Activated CD8-positive, alpha-beta memory T cell treated with anti-CD3 and anti-CD28 coated beads for 4 hours (primary cell): Measurements from ENCODE around the gene EYA3.
"Not testable (repeated sequence)": the region's sequence is repeated elsewhere in the genome, so short reads cannot be mapped to it uniquely, and the experiment has no call there.

Experiments used
- DNase-seq, 2 donors: peaks; one replicate each; pipeline ENCODE4 v3.0.0-alpha.2; 2020; ENCODE audit warnings: low read depth in 2 of 2

Gene EYA3

DNA sequence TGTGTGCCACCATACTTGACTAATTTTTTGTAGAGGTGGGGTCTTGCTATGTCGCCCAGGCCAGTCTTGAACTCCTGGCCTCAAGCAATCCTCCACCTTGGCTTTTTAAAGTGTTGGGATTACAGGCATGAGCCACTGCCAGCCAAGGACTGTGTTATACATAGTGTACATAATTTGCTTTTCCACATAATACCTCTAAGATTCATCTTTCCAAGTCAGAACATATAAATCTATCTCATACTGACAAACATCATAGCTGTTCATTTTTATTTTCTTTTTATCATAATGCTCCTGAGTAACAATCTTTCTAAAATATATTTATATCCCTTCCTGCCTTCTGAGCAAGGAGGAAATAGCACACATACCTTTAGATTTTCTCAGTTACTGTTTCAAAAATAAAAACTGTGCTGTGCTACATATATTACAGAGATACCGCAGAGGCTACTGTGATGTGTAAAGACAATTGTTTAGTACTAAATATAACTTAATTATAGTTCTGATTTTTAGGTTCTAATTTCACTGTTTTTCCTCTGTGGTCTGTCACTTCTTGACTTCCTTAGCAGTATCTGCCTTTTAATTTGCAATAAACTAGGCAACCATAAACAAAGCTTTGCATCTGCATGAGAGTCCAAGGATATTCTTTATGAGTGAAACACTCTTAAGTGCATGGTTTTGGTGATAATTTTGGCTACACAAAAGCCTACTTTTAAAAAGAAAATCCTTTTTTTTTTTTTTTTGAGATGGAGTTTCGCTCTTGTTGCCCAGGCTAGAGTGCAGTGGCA lies 59.3 kb downstream of the EYA3 start:
- DNase-seq = no peak

DNA sequence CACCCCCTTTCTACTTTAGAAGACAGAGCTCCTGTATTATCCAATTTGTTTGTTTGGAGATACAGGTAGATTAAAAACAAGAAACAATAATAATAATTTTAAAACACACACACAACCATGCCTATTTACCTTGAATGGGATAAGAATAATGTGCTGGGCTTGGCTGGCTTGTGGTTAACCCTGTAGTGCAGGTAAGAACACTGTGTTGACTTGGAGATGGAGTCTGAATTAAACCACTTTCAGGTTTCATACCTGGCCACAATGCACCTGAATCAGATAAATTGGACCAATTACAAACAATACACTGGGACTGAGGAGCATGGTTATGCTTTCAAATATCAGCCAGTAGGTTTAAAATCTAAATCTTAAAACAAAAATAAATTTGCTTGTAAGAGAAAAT lies 60.8 kb downstream of the EYA3 start:
- DNase-seq = no peak

DNA sequence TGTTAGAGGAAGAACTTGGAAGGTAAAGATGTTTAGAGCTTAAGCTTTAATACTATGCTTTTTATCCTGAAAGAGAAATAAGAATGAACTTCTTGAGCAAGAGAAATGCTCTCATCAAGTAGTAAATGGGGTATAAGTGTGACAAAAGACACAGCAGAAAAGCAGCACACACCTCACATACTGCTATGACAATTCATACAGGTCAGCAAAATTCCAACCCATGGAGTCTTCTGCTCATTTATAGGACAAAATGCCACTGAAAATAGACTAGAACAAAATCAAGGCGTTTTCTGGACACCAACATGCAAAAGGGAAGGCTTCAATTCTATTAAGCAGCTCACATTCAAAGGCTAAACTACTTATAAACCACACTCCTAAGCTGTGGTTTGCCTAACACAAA lies 61.2 kb downstream of the EYA3 start:
- no peak for DNase-seq

DNA sequence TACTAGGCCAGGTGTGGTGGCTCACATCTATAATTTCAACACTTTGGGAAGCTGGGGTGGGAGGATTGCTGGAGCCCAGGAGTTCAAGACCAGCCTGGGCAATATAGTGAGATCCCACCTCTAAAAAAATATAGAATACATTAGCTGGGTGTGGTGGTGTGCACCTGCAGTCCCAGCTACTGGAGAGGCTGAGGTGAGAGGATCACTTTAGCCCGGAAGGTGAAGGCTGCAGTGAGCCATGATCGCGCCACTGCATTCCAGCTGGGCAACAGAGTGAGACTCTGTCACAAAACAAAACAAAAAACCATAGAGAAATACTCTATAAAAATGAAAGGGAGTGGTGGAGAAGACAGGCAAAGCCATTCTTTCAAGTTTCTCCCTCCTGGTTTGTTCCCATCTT lies 62.1 kb downstream of the EYA3 start:
- no peak for DNase-seq

DNA sequence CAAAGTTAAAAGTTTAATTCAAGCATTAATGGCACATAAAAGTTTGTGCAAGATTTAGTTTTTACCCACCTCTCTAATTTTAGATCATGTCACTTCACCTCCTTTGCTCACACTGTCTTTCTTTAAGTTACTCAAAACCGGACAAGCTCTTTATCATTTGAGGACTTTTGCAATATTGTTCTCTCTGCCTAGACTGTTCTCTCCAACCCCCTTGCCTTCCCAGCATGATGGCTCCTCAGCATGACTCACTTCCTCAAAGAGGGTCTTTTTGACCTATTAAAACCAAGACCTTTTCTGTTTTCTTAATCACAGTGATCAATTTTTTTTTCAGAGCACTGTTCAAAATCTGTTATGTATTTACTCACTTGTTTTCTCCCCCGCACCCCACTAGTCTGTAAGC lies 67.3 kb downstream of the EYA3 start:
- DNase-seq = no peak

DNA sequence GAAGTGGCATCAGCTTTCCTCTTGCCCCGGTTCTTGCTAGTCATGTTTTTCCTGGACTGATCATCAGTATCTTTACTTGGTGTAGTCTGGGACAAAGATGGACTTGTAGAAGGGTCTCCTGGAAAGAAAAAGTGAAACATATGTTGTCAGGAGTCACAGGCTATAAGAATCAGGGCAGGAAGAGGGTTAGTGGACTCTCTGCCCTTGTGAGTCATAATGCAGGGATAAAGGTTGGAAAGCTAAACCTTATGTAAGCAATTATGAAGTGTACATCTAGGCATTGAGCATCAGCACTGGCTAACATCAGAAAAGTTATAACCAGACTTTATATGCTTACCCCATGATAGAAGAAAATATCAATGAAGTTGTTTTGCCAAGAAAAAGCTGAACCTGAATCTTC lies 77.4 kb downstream of the EYA3 start:
- no peak for DNase-seq

DNA sequence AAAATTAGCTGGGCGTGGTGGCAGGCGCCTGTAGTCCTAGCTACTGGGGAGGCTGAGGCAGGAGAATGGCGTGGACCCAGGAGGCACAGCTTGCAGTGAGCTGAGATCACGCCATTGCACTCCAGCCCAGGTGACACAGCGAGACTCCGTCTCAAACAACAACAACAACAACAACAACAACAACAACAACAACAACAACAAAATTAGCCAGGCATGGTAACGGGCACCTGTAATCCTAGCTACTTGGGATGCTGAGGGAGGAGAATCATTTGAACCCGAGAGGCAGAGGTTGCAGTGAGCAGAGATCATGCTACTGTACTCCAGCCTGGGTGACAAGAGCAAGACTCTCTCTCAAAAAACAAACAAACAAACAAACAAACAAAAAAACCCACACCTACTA lies 85.3 kb downstream of the EYA3 start:
- not testable (repeated sequence) for DNase-seq

DNA sequence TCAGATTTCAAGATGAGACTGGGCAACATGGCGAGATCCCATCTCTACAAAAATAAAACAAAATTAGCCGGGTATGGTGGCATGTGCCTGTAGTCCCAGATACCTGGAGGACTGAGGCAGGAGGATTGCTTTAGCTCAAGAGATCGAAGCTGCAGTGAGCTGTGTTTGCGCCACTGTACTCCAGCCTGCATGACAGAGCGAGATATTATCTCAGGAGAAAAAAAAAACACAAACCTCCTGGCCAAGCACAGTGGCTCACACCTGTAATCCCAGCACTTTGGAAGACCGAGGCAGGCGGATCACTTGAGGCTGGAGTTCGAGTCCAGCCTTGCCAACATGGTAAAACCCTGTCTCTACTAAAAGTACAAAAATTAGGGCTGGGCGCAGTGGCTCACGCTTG lies 85.8 kb downstream of the EYA3 start:
- DNase-seq = no peak

DNA sequence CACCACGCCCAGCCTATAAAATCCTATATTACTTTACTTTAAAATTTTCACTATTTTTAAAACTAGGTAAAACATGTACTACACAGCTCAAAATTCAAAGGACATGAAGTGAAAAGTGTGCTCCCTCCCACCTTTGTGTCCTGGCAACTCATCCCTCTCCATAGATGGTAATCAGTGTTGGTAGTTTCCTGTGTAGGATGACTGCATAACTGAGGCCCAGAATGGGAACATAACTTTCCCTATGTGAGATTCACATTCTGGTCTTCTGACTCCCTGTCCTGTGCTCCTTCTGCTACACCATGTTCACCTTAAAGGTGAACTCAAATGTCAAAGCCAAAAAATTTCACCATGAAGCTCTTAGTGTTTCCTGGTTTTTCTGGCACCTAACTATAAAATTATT lies 89.4 kb downstream of the EYA3 start:
- no peak for DNase-seq

DNA sequence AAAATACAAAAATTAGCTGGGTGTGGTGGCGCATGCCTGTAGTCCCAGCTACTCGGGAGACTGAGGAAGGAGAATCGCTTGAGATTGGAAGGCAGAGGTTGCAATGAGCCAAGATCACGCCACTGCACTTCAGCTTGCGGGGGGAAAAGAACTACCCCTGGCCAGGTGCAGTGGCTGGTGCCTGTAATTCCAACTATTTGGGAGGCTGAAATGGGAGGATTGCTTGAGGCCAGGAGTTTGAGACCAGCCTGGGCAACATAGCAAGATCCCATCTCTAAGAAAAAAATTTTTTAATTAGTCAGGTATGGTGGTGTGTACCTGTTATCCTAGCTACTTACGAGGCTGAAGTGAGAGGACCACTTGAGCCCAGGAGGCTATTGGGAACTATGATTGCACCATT lies 93.9 kb downstream of the EYA3 start:
- not testable (repeated sequence) for DNase-seq

DNA sequence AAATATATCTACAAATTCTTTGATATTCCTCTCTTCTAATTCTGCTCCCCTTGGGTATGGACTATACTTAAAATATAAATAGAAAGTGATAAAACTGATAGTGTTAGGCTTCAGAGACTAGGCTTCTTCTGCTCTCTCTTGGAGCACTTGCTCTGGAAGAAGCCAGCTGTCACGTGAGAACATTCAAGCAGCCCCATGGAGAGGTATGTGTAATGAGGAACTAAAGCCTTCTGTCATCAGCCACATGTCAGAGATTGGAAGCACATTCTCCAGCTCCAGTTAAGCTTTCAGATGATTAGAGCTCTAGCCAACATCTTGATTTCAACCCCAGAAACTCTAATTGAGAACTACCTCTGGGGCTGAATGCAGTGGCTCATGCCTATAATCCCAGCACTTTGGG lies 94.3 kb downstream of the EYA3 start:
- DNase-seq = no peak

DNA sequence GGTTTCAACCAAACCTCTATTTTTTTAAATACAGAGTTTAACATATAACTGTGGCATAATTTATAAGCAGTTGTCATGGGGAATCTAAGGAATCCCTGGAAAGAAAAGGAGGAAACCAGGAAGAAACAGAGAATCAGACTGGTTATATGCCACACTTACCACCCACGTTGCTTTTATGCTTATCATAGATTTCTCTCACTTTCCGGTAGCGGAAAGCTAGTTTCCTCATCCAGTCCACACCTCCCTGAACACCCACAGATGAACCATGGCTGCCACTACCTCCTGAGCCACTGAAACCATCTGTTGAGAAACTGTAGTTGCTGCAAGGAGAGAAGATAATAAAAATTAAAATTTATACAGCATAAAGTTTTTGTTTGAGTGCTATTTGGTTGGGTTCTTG lies 95.2 kb downstream of the EYA3 start:
- DNase-seq = peak in 1 of 2 donors; percentile 4

DNA sequence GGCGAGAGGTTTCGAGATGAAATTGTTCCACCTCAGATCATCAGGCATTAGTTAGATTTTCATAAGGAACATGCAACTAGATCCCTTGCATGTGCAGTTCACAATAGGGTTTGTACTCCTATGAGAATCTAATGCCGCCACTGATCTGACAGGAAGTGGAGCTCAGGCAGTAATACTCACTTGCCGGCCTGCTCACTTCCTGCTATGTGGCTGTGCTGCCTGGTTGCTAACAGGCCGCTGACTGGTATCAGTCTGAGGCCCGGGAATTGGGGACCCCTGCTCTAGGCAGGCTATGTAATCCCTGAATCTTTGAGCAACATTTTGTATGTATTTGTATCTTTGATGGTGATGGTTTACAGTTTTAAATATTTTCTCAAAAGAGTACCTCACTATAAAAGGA lies 96.1 kb downstream of the EYA3 start:
- DNase-seq = peak; percentile 1 to 19

DNA sequence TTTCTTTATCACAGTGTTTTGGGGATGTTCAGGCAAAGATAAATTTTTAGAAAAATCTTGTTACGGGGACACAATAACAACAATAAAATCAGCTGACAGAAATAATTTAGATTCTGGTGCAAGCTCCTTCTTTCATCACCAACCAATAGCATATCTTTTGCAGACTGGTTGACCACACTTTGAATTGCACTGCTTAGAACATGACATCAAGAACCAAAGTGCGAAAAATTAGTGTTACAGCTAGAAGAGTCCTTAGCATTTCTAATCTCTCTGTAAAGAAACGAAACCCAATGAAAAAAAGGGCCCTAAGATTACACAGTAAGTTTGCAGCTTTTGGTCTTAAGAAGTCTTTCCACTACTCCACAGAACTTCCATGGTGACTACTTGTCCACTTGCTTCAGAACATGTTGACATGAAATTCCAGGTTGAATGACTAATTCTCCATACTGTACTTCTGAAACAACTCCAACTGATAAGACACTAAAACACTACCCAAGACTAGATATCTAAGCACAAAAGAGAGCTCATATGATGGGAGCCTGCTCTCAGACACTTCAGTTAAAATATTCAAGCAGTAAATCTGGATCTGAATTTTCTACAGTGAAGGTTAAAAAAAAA lies 97.4 kb downstream of the EYA3 start:
- no peak for DNase-seq

DNA sequence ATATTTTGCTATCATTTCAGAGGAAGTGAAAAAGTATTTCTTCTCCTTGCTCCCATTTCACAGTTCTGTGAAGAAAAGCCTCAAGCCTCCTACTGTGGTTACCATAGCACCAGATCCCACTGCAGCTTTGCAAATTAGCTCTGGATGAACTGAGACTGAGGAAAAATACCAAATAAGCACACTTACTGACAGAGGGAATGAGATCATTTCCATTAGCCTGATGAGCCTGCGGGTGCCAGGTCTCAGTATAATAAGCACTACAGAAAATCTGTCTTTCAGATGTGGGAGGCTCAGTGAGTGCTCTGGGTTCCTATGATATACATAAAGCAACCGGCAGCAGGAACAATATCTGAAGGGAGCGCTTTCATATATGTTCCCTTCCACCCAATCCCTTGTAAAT lies 107.3 kb downstream of the EYA3 start:
- no peak for DNase-seq

DNA sequence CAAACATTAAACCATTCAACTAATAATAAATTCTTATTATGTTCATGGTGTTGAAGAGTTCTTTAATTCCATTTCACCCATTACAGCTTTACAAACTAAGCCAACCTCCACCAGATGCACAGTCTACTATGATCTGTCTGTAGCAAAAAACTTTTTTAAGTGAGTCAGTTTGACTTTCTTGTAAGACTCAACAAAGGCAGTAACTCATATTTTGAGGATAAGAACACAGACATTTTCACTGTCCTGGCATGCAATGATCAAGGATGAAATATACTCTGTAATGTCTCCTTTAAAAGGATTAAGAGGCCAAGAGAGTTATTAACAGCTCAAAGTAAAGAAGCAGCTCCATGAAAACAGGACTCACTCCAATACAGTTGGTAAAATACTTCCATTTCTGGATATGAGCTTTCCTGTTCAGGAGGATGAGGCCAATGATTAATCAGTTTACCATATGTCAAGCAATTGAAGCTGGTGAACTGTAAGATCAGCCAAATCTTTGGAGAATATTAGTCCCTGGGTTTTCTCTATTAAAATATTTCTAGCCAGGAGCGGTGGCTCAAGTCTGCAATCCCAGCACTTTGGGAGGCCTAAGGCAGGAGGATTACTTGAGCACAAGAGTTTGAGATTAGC lies 108.1 kb downstream of the EYA3 start:
- DNase-seq = no peak

DNA sequence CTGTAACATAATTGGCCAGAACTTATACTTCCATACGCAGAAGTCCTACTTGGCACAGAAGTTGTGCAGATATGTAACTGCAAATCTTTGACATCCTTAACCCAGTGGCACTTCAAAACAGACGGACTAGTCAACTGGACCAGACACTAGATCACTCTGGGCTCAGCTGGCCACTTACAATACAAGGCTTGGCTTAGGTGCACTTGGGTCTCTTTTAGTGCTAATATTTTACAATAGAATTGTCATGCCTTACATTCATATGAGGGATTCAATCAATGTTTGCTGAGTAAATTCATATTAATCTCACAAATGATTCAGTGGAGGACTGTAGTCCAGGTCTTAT lies 108.6 kb downstream of the EYA3 start:
- DNase-seq = no peak

DNA sequence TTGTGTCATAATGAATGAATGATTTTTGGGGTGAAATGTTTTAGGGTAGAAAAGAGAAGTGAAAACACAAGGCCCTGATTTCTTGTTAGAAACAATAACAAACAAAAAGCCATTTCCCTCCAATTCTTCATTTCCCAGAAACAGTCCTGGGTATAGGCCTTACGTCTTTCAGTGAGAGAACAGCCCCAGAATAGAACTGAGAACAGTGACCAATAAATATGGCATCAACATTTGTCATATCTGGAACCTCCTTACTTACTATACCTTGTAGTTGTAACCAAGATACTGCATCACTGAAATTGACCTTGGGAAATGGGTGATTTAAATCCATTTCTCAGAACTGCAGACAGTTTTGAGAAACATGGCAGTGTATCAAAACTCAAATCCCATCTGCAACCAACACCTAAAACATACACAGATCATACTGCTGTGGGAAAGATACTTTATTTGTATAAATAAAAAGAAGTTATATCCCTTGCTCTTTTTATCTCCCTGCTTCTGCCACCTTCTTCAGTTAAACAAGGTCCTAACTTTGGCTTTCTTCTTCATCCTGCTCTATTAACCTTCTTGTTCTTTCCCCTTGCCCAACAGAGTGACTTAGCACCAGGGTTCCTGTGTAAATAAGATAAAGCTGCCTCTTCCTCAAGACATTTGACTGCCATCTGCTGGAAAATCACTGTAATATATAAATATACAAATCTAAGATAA lies 109.1 kb downstream of the EYA3 start:
- DNase-seq = no peak

DNA sequence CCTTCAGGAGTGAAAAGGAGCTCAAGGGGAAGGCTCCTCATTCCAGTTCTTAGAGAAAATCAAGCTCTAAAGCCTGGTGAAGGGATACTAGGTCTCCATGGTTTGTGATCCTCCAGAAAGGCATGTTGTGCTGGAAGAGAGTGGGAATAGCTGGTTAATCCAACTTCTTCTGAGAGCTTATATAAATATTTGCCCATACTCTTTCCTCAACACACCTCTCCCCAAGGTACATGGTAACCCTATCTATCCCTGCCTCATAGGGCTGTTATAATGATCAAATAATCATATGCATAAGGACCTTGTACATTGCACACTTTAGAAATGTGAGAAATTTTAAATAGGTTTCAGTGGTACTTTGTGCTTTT lies 114.0 kb downstream of the EYA3 start:
- no peak for DNase-seq

DNA sequence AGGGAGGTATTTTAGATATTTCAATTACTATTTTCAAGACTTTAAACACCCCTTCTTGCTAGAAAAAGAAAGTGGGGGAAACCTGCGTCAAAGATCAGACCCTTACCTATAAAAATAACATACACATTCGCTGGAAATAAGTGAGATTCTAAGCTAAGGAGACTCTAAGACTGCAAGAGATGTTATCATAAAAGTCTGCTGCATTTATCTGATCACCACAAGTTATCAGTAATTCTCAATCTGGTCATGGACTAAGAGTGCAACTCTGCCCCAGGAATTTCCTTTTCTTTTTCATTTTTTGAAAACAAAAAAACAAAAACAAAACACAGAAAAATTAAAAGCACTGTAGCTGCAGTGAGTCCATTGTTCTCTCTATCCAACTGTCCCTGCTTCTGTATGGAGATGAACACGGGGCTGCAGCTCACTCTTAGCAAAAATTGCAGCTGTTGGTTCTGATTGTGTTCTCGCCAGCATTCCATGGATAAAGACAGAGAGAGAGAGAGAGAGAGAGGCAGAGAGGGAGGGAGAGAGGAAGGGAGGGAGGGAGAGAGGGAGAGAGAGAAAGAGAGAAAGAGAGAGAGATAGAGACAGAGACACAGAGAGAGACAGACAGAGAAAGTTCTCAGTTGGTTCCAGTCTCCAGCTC lies 114.5 kb downstream of the EYA3 start:
- no peak for DNase-seq

DNA sequence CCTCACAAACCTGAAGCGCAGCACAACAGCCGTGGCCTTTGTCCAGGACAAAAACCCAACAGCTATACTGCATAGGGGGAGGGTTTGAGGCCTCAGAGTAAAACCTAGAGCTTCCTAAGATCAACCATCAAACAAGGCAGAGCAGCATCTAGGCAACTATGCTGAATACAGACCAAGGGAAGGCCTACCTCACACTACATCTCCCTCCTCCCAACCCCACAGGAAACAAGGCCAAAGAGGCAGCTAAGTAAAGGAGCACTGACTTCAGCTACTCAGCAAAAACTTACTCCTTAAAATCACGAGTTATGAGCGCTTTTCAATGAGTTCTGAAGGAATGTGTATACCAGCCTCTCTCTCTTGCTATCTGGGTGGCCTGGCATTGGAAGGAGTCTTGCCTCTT lies 116.3 kb downstream of the EYA3 start:
- no peak for DNase-seq

DNA sequence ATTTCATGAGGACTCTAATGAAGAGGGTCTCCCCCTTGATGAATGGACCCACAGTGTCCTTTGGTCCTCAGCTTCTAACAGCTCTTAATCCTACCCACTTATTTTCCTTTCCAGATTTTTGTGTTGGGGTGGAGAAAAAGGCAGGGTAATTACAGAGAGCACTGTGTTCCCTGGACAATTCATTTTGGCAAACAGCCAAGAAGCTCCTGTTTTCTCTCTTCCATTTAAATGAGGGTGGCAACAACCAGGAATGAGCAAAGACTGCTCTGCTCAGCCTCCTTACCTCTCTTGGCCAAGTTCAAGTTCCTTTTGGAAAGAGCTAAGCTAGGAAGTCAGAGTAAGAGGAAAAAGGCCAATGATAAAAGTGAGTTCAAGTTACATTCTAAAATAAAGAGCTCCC lies 116.7 kb downstream of the EYA3 start:
- no peak for DNase-seq
